Body of pancreas (tissue), 4 donors: ENCODE results near the gene ESCO1.

ENCODE experiments used
- CTCF ChIP-seq, 7 experiments: fragments of 450-650 bp in 4 of 7; fragments of 200-600 bp in 3 of 7; sonication (generic) in 3 of 7; IDR thresholded peaks; one replicate each; pipeline ENCODE4 v1.5.1; 2016 to 2019; ENCODE audit warnings: antibody characterized with exemption in 7 of 7
- POLR2A ChIP-seq, 3 donors: fragments of 450-650 bp; IDR thresholded peaks; one replicate each; pipeline ENCODE4 v1.6.1; 2016; ENCODE audit warnings: antibody characterized with exemption in 3 of 3, mild to moderate bottlenecking in 2 of 3

- no peak for TF ChIP-seq POLR2A (IDR thresholded peaks at IDR 0.05)
- no peak for TF ChIP-seq CTCF (IDR thresholded peaks at IDR 0.05)
Observed at GRCh38 chr18:21634588-21635199, 34.2 kb upstream of the ESCO1 start.
